Measurements from ENCODE around the gene PLG.
"Not testable (repeated sequence)": the region's sequence is repeated elsewhere in the genome, so short reads cannot be mapped to it uniquely, and the experiment has no call there.

PLG gene

GRCh38 chr6:160701918-160702680 lies at the start of gene PLG:
PLG (plus strand) TSS chr6:160702244; CDS start chr6:160702305, 61 bp downstream.
- not testable (repeated sequence) for DNase-seq

GRCh38 chr6:160659562-160659961 lies 42.5 kb upstream of the PLG start:
- DNase-seq, result no peak

DNA sequence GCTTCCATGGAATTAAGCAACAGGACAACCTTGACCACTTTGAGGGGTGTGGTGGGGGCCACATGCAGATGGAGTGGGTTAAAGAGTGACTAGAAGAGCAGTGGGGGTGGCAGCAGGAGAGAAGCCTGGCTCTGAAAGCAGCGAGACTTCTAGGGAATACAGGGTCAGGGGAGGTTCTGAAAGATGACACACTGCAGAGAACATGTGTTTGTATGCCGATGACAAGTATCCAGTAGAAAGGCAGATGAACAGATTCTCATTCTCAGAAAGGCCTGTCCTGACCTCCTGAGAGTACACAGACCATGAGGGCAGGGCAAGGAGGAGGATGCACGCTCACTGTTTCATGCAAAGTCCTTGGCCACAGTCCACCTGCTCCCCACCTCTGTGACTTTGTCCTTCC lies 40.8 kb upstream of the PLG start:
- no peak for DNase-seq

- DNase-seq, result no peak
Measured at GRCh38 chr6:160662429-160662828, 39.6 kb upstream of the PLG start.

- DNase-seq, result no peak
Measured at GRCh38 chr6:160662842-160663241, 39.2 kb upstream of the PLG start.

DNA sequence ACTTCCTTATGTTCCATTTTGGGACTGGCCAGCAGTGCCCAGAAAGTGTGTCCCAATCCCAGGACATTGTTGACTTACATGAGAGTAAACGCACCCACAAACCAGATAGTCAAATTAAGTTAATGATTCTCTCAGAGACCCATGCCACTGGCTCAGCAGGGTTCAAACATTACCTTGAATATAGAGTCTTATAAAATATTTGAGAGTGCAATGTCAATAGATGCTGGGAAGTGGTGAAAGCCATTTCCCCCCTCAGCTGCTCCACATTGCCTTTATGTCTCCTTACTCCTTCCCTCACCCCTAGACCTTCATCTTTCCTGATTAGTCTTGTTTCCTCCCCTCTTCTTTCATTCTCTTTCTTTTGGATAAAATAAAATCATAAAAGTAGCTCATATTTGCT lies 37.8 kb upstream of the PLG start, which contains the start of gene LPA:
TSS of gene LPA (minus strand) at position 78 of the 400 bp plus-strand sequence. CDS start at position 17, 61 bp downstream.
- not testable (repeated sequence) for DNase-seq

DNA sequence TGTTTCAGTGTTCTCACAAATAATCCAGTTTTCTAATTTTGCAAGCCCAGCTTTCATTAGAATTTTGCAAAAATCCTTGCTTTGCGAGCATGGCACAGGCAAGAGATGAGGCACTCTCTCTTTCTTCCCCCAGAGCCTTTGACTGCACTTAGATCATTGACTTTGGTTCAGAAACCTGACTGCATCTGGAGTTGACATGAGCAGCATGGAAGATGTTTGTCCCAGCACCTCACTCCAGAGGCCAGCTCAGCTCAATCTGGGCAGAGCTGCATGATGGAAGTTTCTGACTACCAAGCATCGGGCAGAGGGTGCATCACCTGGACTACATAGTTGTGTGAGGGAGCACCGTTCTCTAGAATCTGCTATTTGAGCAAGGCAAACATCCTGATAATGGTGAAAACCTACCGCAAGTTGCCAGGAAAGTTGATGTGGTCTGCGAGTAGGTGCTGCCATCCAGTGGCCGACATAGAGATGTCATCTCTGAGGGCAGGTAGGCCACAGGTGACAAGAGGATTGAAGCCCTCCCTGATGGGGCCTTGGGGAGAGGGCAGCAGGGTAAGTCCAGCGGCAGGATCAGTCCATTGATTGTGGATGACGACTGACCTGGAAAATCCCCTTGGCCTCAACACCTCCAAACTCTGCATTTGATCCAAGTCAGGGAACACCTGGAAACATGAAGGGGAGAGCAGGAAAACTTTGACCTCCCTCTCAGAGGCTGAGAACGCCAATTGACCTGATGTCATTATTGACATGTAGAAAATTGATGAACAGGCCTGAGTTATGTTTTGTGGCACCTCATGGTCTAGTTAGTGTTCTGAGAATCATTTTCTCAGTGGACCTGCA lies 34.2 kb upstream of the PLG start:
- DNase-seq, result no peak

DNA sequence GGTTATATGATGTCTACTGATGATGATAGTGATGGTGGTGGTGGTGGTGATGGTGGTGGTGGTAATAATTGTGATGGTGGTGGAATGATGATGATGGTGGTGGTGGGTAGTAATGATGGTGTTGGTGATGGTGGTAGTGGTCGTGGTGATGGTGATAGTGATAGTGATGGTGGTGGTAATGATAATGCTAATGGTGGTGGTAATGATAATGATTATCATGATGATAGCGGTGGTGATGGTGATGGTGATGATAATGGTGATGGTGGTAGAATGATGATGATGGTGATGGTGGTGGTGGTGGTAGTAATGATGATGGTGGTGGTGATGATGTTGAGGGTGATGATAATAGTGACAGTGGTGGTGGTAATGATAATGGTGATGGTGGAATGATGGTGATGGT lies 33.5 kb upstream of the PLG start:
- no peak for DNase-seq

DNA sequence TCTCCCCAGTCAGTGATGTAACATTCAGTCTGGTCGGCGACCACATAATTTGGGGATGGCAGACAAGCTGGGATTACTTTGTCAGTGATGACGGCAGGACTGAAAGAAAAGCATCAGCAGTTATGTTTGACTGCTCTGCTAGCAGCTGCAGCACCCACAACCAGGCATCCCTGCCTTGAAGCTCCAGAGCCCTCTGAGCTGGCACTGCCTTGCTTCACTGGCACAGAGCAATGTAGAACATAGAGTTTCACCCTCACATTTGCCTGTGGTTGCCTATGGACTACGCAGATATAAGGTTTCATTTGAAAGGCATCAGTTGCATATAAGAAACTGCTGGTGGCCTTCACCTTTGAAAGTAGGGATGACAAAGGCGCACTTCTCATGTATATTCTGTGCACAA lies 25.6 kb upstream of the PLG start:
- DNase-seq, result not testable (repeated sequence)

DNA sequence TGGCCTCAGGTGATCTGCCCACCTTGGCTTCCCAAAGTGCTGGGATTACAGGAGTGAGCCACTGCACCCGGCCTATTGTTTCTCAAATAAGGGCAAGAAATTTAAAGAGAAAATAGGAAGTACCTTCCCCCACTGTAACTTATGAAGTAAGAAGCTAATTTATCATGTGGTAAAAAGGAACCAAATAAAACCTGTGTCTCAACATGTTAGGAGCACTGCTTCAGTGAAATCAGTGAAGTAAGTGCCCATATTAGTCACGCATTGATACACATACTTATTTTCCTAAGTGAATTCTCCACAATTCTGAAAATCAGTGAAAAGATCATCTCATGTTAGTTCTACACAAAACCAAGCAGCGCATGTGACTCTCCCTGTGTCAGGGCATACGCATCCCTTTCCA lies 23.8 kb upstream of the PLG start:
- DNase-seq, result no peak

DNA sequence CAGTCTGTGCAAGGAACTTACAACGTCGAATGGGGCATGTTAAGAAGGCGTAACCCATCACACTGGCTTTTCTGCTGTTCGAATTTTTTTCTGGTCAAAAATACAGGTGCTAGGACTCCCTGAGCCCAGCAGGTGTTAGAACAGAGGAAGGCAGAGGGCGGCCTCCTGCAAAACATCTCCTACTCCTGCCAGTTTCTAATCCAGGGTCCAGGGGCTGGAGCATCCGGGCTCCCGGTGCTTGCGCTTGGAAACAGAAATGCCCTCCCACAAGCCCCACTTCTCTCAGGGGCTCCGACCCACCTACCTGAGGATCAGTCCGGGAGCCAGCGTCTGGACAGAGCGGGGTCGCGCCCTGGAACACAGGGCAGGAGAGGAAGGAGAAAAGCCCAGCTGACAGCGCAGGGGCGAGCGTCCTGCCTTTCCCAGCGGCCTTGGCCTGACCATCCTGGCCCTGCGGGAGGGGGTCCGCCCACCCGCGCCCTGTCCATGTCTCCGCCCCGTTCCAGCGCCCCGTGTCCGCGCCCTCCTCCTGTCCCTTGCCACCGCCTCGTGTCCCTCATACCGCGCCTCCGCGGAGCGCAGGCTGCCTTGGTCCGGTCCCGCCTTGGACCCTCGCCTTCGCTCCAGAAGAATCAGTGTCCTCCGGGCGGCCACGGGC lies 23.2 kb upstream of the PLG start:
- DNase-seq, result no peak

GRCh38 chr6:160679402-160679769 lies 22.7 kb upstream of the PLG start:
- no peak for DNase-seq

DNA sequence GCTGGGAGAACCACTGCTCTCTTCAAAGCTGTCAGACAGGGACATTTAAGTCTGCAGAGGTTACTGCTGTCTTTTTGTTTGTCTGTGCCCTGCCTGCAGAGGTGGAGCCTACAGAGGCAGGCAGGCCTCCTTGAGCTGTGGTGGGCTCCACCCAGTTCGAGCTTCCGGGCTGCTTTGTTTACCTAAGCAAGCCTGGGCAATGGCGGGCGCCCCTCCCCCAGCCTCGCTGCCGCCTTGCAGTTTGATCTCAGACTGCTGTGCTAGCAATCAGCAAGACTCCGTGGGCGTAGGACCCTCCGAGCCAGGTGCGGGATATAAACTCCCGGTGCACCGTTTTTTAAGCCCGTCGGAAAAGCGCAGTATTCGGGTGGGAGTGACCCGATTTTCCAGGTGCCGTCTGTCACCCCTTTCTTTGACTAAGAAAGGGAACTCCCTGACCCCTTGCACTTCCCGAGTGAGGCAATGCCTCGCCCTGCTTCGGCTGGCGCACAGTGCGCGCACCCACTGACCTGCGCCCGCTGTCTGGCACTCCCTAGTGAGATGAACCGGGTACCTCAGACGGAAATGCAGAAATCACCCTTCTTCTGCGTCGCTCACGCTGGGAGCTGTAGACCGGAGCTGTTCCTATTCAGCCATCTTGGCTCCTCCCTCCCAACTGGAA lies 16.8 kb upstream of the PLG start:
- DNase-seq, result not testable (repeated sequence)

GRCh38 chr6:160685762-160686450 lies 16.1 kb upstream of the PLG start:
- no peak for DNase-seq

DNA sequence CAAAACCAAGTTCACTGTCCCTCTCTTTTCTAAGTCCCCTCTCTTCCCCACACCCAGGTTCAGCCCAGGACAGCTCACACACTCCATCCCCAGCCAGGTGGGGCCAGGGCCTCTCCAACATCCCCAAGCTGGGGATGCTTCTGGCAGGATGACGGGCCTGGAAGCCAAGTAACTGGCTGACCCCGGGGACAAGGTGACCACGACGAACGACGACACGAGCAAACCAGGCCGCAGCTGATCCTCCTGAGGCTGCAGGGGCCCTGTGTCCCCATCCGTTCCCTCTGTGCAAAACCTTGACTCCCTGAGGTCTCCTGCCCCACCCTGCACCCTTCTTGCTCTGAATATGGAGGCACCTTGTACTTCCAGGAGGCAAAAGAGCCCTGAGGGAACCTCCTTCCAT lies 11.6 kb upstream of the PLG start:
- no peak for DNase-seq

GRCh38 chr6:160691617-160692016 lies 10.4 kb upstream of the PLG start:
- DNase-seq, result no peak

- no peak for DNase-seq
Measured at GRCh38 chr6:160692369-160692959, 9.6 kb upstream of the PLG start.

DNA sequence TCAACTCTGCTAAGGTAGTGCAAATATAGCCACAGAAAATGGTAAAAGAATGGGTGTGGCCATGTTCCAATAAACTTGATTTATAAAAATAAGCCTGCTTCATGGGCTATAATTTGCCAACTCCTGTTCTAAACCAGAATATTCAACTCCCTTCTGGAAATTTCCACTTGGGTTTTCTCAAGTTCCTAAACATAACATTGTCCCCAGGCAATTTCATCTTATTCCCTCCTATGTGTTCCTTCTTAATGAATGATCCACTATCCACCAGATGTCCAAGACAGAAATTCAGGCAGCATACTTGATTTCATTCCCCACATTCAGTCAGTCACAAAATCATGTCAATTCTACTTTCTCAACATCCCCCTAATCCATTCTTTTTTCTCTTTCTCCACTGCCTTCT lies 7.0 kb upstream of the PLG start:
- not testable (repeated sequence) for DNase-seq

DNA sequence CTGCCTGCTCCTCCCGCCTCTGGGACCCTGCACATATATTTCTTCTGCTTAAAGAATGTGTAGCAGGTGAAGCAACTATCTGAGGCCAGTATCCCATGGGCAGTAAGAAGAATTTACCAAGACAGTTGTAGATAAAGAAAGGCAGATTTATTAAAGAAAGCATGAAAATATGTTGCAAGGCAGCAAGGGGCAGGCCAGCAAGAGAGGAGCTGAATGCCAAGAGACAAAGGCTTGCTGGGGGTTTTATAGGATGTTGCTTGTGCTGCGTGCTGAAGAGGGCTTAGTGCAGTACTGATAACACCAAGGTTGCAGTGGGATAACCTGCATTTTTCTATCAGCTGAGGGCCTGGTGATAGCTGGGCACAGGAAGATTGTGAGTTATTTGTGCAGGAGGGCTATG lies 6.4 kb upstream of the PLG start:
- not testable (repeated sequence) for DNase-seq

DNA sequence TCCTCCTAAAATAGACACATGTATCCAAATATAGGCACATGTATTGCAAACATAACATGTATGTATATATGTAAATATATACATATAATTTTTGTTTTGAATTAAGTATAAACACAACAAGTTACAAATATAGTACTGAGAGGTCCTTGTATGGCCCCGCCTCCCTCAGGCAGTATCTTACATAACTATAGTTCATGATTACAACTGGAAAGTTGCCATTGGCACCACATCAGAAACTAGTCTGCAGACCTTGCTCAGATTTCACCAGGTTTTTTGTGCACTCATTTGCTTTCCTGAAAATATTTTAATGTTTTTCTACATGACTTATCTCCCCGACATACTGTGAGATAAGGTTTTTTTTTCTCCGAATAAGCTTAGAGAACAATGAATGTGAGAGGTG lies 5.2 kb upstream of the PLG start:
- DNase-seq, result not testable (repeated sequence)

DNA sequence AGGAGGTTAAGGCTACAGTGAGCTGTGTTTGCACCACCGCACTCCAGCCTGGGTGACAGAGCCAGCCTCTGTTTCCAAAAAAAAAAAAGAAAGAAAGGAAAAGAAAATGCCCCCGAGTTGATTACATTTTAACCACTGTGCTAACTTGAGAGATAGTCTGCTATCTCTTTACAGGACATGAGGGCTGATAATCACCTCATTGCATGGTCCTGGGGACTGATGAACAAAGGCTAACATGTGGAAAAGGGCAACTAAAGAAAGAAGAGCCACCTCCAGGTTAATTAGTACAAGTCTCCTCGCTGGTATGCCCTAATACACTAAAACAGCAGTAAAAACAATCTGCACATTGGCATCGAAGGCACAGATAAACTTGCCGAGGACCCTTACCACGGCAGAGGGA lies 4.2 kb upstream of the PLG start:
- DNase-seq, result no peak

DNA sequence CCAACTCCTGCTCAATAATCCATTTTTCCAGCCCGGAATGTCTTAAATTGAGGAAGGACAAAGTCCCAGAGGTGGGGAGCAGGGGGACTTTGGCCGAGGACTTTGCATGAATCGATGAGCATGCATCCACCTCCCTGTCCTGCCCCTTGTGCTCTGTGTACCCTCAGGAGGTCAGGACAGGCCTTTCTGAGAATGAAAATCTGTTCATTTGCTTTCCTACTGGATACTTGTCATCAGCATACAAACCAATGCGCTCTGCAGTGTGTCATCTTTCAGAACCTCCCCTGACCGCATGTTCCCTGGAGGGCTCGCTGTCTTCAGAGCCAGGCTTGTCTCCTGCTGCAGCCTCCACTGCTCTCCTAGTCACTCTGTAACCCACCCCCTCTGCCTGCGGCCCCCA lies 2.6 kb downstream of the PLG start:
- DNase-seq, result not testable (repeated sequence)
